A673 (cell line): Measurements from ENCODE around the gene NT5E. TPM values are rescaled to one million over a fixed set of nuclear protein-coding genes. Genes with fewer than 3 reads are reported as not detected.
A peak's percentile ranks its signal among the peaks of the same experiment; 100 is the strongest.

Experiments used
- Bru-seq: library from RNA; stranded (reverse); fragments of 400-500 nt; gene quantifications from one replicate; lab custom pipeline; 2021; lab: Mats Ljungman, UMichigan
- BruChase-seq, 2 experiments: library from RNA; stranded (reverse); fragments of 400-500 nt; gene quantifications; one replicate each; lab custom pipeline; 2021; lab: Mats Ljungman, UMichigan
- BruUV-seq: library from RNA; stranded (reverse); fragments of 400-500 nt; replicated peaks from 2 replicates; lab custom pipeline; 2021; lab: Mats Ljungman, UMichigan
- CTCF ChIA-PET: fragments of 300-600 bp; sonication (Branson Sonifier 250); formaldehyde crosslinking; loops from one replicate; lab custom pipeline; 2022; ENCODE audit warnings: antibody characterized with exemption; lab: Charles Lee
- POLR2A ChIA-PET: fragments of 300-600 bp; sonication (Branson Sonifier 250); formaldehyde crosslinking; loops from one replicate; lab custom pipeline; 2022; ENCODE audit warnings: antibody characterized with exemption; ENCODE audit not compliant: low non-redundant PET; lab: Charles Lee
- DNase-seq: peaks from one replicate; pipeline ENCODE4 v3.0.0-alpha.2; 2015; ENCODE audit warnings: low spot score
- H3K27ac ChIP-seq: fragments of 200-600 bp; sonication (generic); 2 replicates; pipeline ENCODE4 v1.5.1; 2016; ENCODE audit warnings: mixed run types, low read depth, mild to moderate bottlenecking, mixed read lengths, antibody characterized with exemption, low read length; ENCODE audit not compliant: poor library complexity, severe bottlenecking
- H3K27me3 ChIP-seq: fragments of 200-600 bp; sonication (generic); replicated peaks from 2 replicates; pipeline ENCODE4 v1.6.1; 2017; ENCODE audit warnings: mixed run types, low read depth, mild to moderate bottlenecking, mixed read lengths, antibody characterized with exemption, low read length; ENCODE audit not compliant: insufficient read depth, poor library complexity
- H3K36me3 ChIP-seq: fragments of 200-600 bp; sonication (generic); 2 replicates; pipeline ENCODE4 v1.6.1; 2016; ENCODE audit warnings: mixed run types, mild to moderate bottlenecking, mixed read lengths, antibody characterized with exemption, low read length; ENCODE audit not compliant: insufficient read depth, poor library complexity, severe bottlenecking
- H3K4me1 ChIP-seq: fragments of 200-600 bp; sonication (generic); 2 replicates; pipeline ENCODE4 v1.6.1; 2017; ENCODE audit warnings: mixed run types, mild to moderate bottlenecking, mixed read lengths, antibody characterized with exemption, low read length; ENCODE audit not compliant: insufficient read depth, poor library complexity, severe bottlenecking
- H3K4me3 ChIP-seq: fragments of 200-600 bp; sonication (generic); 2 replicates; pipeline ENCODE4 v1.5.1; 2016; ENCODE audit warnings: low read depth, mixed run types, mild to moderate bottlenecking, mixed read lengths, low read length; ENCODE audit not compliant: poor library complexity, severe bottlenecking
- H3K9me3 ChIP-seq: fragments of 200-600 bp; sonication (generic); 2 replicates; pipeline ENCODE4 v1.6.1; 2016; ENCODE audit warnings: mixed run types, low read depth, mild to moderate bottlenecking, mixed read lengths, antibody characterized with exemption, low read length; ENCODE audit not compliant: poor library complexity, severe bottlenecking
- EZH2 ChIP-seq: fragments of 200-600 bp; sonication (generic); IDR thresholded peaks from 2 replicates; pipeline ENCODE4 v1.6.1; 2017; ENCODE audit warnings: borderline replicate concordance, low read depth, mild to moderate bottlenecking, mixed read lengths, antibody characterized with exemption, low read length; ENCODE audit not compliant: poor library complexity, severe bottlenecking
- intact Hi-C: fragments of 100-400 bp; cut with micrococcal nuclease; formaldehyde crosslinking; loops from one replicate; pipeline ENCODE4 v1.10.0; 2022; ENCODE audit not compliant: unreplicated experiment
- long read RNA-seq: library from polyadenylated mRNA; stranded (forward); transcript quantifications from one replicate; pipeline ENCODE4 v2.0.0, GENCODE V29; 2022
- total RNA-seq: library from RNA; stranded (reverse); gene quantifications from 2 replicates; pipeline ENCODE4 v1.2.3, GENCODE V29; 2021
- TF ChIP-seq, protein P1 (sequence below): fragments of 300-800, 200-600 bp; sonication (generic); conservative IDR thresholded peaks from 2 replicates; pipeline ENCODE4 v1.5.1; 2017; ENCODE audit warnings: low read depth, mild to moderate bottlenecking, antibody characterized with exemption, low read length, moderate library complexity, mixed read lengths

The NT5E gene
- total RNA-seq = 26.0 and 32.7 TPM in 2 replicates
- Bru-seq, nascent RNA = percentile 64 among the genes with signal in this experiment
- percentile 54 among the genes with signal in this experiment for BruChase-seq, experiment 1, labeled RNA remaining after a 2-hour chase
- percentile 70 among the genes with signal in this experiment for BruChase-seq, experiment 2, labeled RNA remaining after a 6-hour chase
- long read RNA-seq, transcript NT5E-201 (9 exons, 3,548 nt) = major isoform, 26 of 43 reads
- long read RNA-seq, partial matches to known transcripts = 2 of 43 reads
- long read RNA-seq, other reads (novel, unspliced or antisense) = 9 of 43 reads

DNA sequence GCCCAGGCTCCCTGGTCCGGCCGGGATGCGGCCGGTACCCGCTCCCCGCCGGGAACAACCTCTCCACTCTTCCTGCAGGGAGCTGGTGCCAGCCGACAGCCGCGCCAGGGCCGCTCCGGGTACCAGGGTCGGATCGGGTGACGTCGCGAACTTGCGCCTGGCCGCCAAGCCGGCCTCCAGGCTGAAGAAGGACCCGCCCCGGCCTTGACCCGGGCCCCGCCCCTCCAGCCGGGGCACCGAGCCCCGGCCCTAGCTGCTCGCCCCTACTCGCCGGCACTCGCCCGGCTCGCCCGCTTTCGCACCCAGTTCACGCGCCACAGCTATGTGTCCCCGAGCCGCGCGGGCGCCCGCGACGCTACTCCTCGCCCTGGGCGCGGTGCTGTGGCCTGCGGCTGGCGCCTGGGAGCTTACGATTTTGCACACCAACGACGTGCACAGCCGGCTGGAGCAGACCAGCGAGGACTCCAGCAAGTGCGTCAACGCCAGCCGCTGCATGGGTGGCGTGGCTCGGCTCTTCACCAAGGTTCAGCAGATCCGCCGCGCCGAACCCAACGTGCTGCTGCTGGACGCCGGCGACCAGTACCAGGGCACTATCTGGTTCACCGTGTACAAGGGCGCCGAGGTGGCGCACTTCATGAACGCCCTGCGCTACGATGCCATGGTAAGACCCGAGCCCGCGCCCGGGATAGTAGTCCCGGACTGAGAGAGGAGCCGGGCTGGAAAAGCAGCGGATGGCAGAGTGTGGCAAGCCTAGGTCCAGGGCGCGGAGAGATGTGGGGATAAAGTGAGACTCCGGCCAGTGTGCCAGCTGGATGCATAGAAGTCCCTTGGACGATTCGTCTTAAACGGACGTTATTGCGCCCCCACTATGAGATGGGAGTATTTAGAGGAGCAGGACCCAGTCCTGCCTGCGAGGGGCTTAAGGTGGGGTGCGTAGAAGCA is at the start of gene NT5E:
TSS of gene NT5E (plus strand) at position 266 of the 942 bp plus-strand sequence. CDS start at position 323, 57 bp downstream.
- Histone ChIP-seq H3K9me3 (no peaks in the 10 kb centered on the region), H3K27ac (peak within 1 kb of the TSS; percentile 67)
- BruUV-seq = no TSS peak

DNA sequence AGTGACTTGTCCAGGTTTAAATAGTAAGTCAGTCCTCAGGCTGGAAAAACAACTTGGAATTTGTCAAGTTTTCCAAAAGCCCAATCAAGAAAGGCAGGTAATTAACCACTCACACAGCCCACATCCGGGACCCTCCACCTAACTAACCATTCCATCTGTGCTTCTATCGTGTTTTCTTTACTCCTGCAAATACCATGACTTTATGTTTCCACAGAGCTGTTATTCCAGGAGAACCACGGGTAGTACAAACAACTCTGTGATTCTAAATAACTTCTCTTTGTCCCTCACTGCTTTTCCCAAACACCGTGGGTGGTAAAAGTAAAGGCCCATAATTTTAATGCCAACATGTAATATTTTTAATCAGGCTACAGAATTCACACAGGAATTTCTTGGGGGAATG is 49.6 kb upstream of the NT5E start:
- H3K36me3 ChIP-seq = no peaks in the 10 kb centered on the region
- DNase-seq = no peak
- H3K27ac ChIP-seq = no peak overlapping the region
- intact Hi-C loops = loop anchor here (5.0 kb wide), 2 partner anchors 43 to 167 kb away; no protein-coding TSS in a partner anchor
- peaks cover 60% of the 10 kb centered on the region for H3K4me1 ChIP-seq
- no peak for TF ChIP-seq EZH2
- TF ChIP-seq, protein P1, sequence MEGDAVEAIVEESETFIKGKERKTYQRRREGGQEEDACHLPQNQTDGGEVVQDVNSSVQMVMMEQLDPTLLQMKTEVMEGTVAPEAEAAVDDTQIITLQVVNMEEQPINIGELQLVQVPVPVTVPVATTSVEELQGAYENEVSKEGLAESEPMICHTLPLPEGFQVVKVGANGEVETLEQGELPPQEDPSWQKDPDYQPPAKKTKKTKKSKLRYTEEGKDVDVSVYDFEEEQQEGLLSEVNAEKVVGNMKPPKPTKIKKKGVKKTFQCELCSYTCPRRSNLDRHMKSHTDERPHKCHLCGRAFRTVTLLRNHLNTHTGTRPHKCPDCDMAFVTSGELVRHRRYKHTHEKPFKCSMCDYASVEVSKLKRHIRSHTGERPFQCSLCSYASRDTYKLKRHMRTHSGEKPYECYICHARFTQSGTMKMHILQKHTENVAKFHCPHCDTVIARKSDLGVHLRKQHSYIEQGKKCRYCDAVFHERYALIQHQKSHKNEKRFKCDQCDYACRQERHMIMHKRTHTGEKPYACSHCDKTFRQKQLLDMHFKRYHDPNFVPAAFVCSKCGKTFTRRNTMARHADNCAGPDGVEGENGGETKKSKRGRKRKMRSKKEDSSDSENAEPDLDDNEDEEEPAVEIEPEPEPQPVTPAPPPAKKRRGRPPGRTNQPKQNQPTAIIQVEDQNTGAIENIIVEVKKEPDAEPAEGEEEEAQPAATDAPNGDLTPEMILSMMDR = no peak
- POLR2A ChIA-PET = no interaction called here
- no TSS peak for BruUV-seq
- CTCF ChIA-PET = no interaction called here
- H3K9me3 ChIP-seq = no peaks in the 10 kb centered on the region
- H3K27me3 ChIP-seq = no peaks in the 10 kb centered on the region
- H3K4me3 ChIP-seq = no peak overlapping the region

More for the DNA sequence above, at the start of gene NT5E:
- H3K36me3 ChIP-seq = no peaks in the 10 kb centered on the region
- H3K4me1 ChIP-seq = peaks cover 5% of the 10 kb centered on the region
- peaks cover 5% of the 10 kb centered on the region for H3K27me3 ChIP-seq
- TF ChIP-seq EZH2 = no peak
- TF ChIP-seq, protein P1 = peak; percentile 35; the same call in 1 of the 2 replicates
- ChIA-PET CTCF (interaction anchor here (1.2 kb wide), 2 partner anchors 33 to 45 kb away, joined by 8 to 11 read pairs; no protein-coding TSS in a partner anchor), POLR2A (interaction anchor here (0.8 kb wide), 1 partner anchor 12 kb away, joined by 5 read pairs; no protein-coding TSS in a partner anchor)
- DNase-seq = peak; percentile 83
- peak within 1 kb of the TSS; percentile 60 for H3K4me3 ChIP-seq
- intact Hi-C loops = loop anchor here (2.0 kb wide), 2 partner anchors 33 to 45 kb away; no protein-coding TSS in a partner anchor
